Activated CD4-positive, CD25-positive, alpha-beta regulatory T cell treated with anti-CD3 and anti-CD28 coated beads, Interleukin-2, amount 50 U/mL, for 24 hours (primary cell): ENCODE results near the gene LEMD1.
"Not testable (repeated sequence)": the region's sequence is repeated elsewhere in the genome, so short reads cannot be mapped to it uniquely, and the experiment has no call there.

Source experiments
- ATAC-seq, 2 donors: fragments of 150-1000 bp; cut with Tn5 transposase; one replicate each; pipeline ENCODE4 v1.10.0; 2021; ENCODE audit warnings: mild to moderate bottlenecking in 1 of 2, moderate library complexity in 1 of 2

LEMD1 gene

DNA sequence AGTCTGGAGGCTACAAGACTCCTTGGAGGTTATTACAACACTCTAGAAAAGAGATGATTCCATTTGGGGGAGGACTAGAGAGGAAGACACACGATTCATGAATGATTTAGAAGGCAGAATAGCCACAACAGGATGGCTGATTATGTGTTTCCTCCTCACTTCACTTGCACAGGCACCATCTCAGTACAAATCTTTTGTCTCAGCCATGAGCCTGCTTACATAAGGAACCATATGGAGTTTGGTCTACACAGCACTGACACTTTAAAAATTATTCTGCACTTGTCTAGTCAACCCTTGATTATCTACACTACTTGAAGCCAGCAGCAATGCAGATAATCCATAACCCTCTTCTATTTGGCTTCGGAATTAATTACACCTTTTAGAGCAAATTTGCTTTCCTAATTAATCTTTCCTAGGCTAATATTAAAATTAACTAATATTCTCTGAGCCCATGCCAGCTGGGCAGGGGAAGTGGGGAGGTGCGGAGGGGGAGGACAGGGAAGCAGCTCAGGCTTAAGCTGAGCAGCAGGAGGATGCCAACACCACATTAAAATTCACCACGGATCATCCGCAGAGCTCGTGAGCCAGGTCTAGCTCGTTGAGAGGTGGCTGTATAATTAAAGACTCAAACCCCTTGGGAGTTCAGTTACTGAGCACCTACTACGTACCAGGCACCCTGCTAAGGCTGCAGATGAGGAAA is 3.2 kb upstream of the LEMD1 start:
- no peak for ATAC-seq

DNA sequence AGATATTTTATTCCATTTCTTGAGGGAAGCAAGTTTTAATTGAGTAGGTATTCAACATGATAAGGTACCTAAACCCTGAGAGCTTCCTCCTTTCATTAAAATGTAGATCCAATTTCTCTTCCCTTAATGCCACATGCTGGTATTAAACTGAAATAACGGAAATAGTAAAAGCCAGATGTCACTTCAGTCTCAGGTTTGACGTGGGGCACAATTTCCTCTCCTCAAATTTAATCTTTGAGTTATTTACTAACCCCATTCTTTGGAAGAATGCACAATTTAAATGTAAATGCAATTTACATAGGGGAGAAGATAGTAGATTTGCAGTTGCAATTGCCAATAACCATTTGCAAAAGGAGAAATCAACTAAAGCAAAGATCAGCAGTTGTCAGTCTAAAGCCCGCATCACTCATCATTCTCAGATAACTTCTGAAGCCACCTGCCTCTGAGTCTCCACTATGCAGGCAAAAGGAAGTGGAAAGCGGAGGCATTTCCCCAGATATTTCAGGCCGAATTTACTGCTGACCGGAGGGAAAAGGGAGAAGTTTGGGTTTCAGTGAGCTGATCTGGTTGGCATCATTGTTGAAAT is 2.1 kb upstream of the LEMD1 start:
- ATAC-seq, result no peak

DNA sequence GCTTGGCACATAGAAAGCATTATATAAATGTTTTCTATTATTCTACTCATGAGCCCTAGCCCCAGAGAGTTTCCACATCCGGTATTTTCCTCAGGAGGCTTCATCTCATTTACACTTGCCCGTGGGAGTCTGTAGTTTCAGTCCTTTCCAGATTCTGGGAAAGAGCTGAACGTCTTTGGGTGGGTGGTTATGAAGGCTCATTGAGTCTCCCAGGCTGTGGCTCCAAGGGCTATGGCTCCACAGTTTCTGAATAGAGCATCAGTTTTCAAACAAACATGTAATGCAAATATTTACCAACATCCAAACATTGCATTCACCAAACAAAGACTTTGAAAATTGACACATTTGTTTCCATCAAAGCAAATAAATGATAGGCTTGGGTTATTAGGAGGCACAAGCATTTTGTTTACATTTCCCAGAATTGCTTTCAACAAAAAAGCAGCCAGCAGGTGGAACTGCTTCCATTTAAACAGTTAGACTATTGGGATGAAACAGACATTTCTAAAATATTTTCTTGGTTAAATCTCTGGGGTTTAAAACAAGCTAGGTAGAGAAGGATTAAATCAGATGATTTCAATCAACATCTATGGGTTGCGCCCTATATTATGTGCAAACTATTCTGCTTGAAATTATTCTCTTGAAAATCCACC is 1.3 kb upstream of the LEMD1 start:
- ATAC-seq, result no peak

DNA sequence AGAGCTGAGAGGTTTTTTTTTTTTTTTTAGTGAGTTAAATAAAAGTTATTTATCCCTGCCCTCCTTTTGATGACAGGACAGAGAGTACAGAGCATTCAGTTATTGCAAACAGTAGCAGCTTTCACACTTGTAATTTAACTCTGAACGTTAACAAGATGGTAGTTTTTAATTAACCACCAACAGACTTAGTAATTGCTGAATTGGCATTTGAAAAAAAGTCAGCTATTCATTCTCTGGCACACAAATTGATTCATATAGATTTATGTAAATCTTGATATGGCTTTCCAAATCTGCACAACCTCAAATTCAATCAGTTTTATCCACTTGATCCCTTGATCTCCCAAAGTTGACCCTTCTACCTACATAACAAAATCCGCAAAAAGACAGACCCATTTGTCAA is 918 bp downstream of the LEMD1 start:
- ATAC-seq, result no peak

DNA sequence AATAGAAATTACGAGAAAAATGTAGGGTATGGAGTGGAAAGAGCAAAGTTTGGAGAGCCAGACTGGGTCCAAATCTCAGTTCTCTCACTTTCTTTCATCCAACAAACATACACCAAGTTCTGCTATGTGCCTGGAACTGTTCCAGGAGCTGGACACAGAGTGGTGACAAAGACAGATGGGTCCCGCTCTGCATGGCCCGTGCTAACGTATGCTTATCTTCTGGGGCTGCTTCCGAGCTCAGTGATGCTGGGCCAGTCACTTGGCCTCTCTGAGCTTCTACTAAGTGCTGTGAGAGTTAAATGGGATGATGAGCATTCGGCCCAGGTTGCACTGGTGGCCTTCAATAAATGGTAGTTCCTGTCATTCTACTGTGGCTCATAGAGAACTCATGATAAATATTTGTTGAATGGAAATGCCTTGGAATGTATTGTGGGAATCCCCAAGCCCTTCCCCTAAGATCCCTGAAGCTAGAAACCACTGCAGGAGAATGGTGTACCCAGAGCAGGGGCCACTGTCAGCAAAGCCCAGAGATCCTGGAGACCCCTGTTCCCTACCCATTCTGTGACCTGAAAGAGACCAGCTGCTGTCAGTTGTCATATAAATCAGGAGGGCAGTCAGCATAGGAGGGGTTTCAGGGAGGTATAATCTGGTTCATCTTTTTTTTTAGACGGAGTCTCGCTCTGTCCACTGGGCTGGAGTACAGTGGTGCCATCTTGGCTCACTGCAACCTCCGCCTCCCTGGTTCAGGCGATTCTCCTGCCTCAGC is 3.8 kb downstream of the LEMD1 start:
- ATAC-seq, result no peak

DNA sequence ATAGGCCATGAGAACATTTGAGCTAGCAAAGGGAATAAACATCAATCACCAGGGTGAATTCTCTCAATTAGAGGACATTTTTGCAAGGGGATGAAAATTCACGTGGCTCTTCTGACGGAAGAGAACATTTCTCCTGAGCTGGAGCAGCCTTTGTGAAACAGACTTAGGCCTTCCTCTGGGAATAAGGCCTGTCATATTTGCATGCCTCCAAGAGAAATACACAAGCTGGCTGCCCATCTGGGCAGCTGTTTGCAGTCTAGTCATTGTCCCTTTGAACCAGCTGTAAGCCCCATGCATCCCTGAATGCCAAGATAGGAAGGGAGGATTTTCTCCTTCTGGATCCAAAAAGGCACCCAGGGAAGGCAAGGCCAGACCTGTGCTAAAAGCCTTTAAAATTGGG is 5.5 kb downstream of the LEMD1 start:
- no peak for ATAC-seq

DNA sequence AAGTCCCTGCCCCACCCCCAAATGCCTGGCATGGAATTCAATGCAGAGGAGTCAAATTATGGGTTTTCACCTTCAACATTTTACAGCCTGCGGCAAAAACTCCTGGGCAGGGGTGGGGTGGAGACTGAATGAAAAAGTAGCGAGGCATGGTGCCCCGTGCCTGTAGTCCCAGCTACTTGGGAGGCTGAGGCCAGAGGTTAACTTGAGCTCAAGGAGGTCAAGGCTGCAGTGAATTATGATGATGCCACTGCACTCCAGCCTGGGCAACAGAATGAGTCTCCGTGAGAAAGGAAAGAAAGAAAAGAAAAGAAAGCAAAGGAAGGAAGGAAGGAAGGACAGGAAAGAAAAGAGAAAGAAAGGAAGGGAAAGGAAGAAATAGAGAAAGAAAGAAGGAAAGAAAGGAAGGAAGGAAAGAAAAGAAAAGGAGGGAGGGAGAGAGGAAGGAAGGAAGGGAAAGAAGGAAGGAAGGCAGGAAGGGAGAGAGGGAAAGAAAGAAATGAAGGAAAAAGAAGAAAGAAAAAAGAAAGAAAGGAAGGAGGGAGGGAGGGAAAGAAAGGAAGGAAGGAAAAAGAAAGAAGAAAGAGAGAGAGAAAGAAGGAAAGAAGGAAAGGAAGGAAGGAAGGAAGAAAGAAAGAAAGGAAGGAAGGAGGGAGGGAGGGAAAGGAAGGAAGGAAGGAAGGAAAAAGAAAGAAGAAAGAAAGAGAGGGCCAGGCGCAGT is 11.1 kb downstream of the LEMD1 start:
- no peak for ATAC-seq

DNA sequence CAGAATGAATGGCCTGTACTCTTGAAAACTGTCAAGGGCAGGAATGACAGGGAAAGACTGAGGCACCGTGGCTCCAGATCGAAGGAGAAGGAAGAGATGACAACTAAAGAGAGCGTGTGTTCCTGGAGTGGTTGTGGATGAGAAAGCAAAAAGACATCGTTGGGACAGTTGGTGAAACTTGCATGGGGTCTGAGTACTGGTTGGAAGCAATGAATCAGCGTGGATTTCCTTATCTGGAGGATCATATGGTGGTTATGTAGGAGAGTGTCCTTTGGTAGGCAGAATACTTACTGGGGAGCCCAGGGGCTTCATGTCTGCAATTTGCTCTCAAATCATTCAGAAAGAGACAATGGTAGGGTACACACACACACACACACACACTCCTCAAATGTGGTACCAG is 13.9 kb downstream of the LEMD1 start:
- ATAC-seq, result no peak

DNA sequence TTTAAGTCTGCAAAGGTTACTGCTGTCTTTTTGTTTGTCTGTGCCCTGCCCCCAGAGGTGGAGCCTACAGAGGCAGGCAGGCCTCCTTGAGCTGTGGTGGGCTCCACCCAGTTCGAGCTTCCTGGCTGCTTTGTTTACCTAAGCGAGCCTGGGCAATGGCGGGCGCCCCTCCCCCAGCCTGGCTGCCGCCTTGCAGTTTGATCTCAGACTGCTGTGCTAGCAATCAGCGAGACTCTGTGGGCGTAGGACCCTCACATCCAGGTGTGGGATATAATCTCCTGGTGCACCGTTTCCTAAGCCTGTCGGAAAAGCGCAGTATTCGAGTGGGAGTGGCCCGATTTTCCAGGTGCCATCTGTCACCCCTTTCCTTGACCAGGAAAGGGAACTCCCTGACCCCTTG is 15.6 kb downstream of the LEMD1 start:
- not testable (repeated sequence) for ATAC-seq

DNA sequence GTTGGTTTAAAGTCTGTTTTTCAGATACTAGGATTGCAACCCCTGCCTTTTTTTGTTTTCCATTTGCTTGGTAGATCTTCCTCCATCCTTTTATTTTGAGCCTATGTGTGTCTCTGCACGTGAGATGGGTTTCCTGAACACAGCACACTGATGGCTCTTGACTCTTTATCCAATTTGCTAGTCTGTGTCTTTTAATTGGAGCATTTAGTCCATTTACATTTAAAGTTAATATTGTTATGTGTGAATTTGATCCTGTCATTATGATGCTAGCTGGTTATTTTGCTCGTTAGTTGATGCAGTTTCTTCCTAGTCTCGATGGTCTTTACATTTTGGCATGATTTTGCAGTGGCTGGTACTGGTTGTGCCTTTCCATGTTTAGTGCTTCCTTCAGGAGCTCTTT is 17.4 kb downstream of the LEMD1 start:
- not testable (repeated sequence) for ATAC-seq

DNA sequence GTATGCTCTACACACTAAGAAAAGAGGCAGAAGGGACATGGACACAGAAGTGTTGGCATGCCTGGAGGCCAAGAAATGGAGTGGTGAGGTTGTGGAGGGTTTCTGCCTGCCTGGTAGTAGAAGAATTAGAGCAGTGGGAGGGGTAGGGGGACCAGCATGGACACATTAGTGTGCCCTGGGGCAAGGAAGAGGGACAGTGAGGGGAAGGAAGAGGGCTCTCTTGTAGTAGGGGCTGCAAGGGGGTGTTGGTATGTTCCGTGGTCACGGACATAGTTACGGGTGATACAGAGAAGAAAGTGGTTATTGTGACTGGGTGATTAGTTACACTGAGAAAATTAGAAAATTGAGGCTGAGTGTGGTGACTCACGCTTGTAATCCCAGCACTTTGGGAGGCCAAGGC is 23.3 kb downstream of the LEMD1 start:
- ATAC-seq, result no peak

DNA sequence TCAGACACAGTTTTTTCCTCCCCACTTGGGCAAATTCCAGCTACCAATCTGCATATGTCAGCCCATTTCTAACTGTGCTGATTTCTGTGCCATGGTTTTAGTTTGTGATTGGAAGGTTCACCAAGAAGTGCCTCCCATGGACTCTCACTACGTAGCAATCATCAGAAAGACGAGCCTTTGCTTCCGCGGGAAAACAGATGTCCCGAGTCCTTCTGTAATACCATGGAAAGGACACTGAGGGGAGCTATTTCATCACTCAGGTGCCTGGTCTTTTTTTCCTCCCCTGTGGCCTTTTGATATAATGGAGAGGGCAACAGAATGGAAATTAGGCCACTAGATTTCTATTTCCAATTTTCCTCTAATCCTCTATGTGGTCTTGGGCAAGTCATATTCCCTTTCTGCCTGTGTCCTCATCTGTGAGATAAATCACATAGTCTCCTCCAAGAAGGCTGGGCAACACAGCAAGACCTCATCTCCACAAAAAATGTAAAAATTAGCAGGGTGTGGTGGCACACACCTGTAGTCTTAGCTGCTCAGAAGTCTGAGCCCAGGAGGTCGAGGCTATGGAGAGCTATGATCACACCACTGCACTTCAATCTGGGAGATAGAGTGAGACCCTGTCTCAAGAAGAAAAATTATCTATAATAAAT is 24.8 kb downstream of the LEMD1 start:
- ATAC-seq, result no peak

DNA sequence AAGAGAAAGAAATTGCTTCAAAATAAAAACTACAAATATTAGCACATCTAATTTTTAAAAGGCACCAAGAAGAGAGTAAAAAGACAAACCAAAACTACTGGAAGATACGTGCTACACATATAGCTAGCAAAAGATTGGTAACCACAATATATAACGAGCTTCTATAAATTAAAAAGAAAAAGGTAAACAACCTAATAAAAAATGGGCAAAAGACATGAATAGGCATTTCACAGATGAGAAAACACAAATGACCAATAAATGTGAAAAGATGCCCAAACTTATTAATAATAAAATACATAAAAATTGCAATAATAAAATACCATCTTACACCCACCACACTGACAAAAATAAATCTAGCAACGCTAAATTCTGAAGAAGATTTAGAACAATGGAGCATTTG is 26.2 kb downstream of the LEMD1 start:
- ATAC-seq, result no peak

DNA sequence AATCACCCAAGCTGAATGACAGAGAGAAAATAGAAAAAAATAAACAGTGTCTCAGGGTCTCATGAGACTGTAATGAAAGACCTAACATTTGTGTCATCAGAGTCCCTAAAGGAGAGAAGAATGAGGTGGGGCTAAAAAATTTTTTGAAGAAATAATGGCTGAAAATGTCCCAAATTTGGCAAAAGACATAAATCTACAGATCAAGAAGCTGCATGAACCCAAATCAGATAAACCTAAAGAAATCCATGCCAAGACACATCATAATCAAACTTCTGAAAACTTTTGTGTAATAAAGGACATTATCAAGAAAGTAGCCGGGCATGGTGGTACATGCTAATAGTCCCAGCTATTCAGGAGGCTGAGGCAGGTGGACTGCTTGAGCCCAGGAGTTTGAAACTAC is 29.2 kb downstream of the LEMD1 start:
- ATAC-seq, result no peak

DNA sequence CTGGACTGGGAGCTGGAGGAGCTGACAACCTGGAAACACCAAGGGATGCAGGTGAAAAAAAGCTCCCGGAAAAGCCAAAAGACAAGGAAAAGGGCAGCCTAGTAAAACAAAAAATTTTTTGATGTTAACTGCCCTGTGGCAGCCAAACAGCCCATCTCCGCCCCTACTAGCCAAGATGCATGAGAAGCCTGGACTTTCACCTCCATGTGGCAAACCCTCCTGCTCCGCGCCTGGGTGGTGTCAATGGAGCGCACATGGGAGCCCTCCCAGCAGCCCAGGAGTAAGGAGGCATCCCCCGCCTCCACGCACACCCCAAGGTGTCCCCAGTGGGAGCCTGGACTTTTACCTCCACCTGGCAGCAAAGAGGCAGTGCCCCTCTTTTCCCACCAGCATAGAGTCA is 30.5 kb downstream of the LEMD1 start:
- ATAC-seq, result no peak

DNA sequence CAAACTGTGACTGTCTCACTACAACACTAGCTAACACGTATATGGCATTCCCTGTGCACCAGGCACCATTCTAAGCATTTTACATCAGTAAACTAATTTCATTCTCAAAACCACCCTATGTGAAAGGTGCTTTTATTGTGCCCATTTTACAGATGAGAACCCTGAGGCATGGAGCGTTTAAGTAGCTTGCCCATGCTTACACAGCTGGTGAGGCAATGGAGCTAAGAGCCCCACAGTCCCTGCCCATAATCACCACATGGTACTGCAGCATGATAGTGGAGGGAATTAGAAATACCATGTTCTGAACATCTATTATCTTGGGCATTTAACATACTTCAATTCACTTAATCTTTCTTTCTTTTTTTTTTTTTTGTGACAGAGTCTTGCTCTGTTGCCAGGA is 34.0 kb downstream of the LEMD1 start:
- ATAC-seq, result no peak

DNA sequence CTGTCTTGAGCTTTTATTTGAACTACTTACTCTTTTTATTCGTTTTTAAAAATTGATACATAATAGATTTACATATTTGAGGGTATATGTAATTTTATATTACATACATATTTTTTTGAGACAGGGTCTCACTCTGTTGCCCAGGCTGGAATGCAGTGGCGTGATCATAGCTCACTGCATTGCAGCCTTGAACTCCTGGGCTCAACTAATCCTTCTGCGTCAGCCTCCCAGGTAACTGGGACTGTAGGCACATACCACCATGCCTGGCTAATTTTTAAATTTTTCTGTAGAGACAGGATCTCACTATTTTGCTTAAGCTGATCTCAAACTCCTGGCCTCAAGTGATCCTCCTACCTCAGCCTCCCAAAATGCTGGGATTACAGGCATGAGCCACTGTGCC is 38.9 kb downstream of the LEMD1 start:
- not testable (repeated sequence) for ATAC-seq

DNA sequence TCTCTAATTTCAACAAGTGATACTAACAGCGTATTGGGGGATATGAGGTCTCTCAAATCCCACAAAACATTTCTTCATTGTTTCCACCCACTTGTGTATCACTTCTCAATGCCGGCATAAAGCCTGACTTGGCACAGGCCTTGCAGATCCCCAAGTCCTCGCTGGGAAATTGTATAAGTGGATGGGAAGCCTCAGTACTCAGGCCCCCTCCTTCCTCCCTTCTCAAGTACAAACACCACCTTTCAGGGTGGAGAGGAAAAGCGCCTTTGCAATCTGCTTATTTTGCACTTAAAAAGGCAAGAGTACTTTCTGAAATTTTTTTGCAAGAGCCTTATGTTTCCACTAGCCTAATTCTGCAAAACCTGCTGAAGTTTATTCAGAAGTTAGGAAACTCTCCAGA is 39.3 kb downstream of the LEMD1 start:
- ATAC-seq, result no peak

DNA sequence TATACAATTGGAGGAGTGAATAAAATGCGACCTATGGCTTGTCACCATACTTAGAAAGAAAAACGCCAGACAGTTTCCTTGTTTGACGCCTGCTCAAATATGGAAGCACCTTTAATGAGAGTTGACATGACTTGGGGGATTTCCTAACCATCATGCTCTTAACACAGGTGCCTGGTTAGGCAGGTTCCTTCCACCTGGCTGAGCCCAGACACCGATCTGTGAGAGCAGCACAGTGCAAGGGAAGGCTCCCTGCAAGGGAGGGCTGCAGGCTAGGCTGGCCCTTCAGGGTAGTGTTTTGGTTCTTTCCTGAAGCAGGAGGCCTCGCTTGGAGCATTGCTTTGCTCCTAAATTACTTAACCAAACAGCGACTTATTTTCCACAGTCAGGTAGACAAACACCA is 40.6 kb downstream of the LEMD1 start:
- ATAC-seq, result no peak

DNA sequence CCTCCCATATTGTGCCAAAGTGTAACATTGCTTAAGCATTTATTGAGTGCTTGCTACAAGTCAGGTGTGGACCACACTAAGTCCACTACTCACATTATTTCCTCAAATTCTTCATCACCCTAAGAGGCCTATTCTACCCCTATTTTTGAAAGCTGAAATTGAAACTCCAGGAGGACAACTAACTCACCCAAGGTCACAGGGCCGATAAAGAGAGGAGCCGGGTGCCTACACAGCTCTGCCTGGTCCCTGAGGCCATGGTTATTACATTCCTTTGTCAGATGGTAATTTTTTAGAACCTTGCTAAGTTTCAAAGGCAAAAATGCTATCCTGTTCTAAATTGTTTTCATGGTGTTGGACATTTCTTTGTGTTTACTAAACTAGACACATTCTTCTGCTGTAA is 41.0 kb downstream of the LEMD1 start:
- no peak for ATAC-seq

DNA sequence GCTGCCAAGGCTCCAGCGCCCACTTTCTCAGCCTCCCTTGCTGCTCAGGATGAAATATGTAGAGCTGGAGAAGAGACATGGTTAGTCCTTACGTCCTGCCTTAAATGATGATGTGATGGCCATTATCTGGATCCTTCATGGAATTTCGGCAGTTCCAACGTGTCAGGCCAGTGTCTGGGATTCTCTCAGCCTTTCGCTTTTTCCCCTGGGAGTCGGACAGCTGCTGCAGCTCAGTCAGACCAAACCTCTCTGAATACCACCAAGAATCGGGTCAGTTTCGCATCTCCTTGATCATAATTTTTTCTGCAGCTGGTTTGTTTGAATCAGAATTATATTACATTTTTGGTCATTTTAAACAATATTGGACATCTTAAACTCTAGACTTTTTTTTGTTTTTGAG is 42.8 kb downstream of the LEMD1 start:
- ATAC-seq, result no peak

DNA sequence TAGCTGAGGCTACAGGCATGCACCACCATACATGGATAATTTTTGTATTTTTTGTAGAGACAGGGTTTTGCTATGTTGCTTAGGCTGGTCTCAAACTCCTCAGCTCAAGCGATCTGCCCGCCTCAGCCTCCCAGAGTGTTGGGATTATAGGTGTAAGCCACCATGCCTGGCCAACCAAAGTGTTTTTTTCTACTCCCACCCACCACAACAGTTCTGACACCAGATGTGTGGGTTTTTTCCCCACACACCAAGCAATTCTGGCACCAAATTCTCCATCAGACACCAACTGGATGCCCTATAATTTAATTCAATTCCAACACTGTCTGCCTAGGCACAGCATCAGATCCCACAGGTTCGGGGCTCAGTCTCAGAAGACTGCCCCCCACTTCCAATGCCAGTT is 44.5 kb downstream of the LEMD1 start:
- ATAC-seq, result no peak

DNA sequence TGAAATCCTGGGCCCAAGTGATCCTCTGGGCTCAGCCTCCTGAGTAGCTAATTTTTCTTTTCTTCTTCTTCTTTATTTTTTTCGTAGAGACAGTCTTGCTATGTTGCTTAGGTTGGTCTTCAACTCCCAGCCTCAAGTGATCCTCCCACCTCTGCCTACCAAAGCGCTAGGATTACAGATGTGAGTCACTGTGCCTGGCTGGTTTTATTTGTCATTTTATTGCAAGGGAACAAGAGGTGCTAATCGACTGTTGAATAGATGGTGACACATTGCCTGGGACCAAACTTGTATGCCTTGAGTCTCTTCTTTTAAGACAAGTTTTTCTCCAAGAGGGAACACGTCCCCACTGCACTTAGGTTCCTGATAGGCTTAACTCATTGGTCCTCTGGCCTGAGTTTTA is 45.1 kb downstream of the LEMD1 start:
- no peak for ATAC-seq
